NCI-H226 (cell line): ENCODE data around the gene SH3TC2.

Experiments used
- DNase-seq: peaks from one replicate; pipeline ENCODE4 v3.0.0-alpha.2; 2015

Gene SH3TC2

DNA sequence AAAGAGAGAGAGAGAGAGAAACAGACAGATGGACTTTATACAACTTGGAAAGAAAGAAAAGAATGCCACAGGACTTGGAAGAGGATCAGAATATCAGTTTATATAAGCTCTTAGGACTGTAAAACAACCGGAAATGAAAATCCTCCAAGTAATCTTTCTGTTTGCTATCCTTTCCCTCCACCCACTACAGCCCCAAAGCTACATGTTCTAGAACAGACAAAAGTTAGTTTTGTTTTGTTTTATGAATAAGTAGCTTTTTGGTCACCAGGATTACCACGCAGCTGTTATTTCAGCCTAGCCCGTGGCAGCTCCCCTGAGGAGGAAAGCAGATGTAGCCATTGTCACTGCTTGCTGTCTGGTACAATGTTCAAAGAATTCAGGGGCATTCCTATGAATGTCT is 66.6 kb downstream of the SH3TC2 start:
- DNase-seq, result no peak

DNA sequence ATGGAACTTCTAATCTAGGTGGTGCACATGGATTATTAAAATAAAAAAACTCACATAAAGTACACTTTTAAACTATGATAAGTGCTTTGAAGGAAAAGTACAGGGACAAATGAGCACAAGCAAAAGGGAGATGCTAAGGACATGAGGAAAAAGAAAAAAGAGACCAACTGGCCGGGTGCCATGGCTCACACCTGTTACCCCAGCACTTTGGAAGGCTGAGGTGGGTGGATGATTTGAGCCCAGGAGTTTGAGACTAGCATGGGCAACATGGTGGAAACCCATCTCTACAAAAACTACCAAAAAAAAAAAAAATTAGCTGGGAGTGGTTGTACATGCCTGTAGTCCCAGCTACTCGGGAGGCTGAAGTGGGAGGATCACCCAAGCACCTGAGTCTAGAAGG is 67.1 kb downstream of the SH3TC2 start:
- DNase-seq, result no peak

DNA sequence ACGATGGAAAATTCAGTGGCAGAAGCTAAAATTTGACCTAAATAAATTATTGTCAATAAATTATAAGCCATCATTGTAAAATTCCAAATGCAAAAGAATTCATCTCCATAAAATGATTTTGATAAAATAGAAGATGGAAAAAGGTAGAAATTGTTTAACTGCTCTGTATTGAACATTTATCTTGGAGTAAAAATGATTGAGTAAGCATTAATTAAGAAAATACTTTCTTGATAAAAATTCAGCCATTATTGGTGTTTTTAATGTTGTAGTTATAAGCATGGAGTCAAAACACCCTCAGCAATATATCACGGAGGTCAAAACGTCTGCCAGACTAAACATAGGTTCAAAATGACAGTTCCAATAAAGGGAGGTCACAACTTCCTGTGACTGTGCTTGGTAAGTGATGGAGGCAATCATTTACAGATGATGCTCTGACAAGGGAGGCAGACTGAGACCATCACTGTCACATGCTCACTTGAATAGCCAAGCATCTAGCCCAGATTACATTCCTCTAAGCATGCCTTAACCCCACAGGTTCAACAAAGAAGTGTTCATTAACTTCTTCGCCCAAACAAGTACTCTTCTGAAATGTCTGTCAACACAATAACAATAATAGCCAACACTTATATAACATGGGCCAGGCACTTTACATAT is 69.5 kb downstream of the SH3TC2 start:
- no peak for DNase-seq

DNA sequence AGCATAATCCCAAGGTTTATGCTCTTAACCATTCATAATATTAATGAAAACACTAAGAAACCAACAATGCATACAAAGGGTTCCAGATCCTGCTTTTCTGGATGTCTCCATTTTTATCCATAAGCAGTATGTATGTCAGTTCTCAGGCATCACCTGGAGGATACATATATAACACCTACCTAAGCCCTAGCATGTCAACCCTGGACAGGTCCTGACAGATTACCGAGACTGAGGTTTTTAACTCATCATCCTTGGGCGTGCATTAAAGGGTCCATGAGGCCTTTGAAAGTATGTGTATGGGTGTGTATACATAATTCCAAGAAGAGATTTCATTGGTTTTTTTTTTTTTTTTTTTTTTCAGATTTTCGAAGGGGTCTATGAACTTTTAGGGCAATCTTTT is 70.6 kb downstream of the SH3TC2 start:
- no peak for DNase-seq

DNA sequence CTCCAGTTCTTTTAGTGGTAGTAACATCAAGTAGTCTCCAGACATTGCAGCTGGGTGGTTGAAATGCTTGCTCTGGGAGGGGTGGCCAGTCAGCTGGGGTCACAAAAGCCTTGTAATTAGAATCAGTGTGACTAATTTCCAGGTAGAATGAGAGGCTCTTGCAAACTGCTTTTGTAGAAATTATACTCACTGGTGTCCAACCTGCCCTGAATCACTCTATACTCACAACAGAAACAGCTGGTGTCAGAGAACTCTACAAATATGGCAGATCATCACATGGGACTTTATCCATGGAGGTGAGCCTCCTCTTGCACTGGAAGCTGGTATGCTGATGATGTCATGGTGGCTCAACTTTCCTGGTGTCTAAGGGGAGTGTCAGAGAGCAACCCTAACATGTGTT is 71.3 kb downstream of the SH3TC2 start:
- DNase-seq, result no peak

DNA sequence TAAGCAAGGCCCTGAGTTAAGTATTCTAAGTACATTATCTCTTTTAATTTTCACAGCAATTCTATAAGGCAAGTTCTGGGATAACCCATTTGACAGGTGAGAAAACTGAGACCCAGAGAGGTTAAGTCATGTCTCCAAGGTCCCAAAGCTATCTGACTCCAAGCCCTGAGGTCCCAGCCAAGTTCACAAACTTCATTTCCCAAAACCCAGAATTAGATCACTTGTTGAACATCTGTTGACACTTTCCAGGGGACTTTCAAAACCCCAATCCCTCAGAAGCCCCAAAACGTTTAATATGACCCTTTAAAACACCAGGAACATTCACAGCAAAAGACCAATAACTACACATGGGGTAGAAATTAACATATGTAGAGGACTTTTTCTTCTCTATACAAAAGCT is 72.0 kb downstream of the SH3TC2 start:
- no peak for DNase-seq

DNA sequence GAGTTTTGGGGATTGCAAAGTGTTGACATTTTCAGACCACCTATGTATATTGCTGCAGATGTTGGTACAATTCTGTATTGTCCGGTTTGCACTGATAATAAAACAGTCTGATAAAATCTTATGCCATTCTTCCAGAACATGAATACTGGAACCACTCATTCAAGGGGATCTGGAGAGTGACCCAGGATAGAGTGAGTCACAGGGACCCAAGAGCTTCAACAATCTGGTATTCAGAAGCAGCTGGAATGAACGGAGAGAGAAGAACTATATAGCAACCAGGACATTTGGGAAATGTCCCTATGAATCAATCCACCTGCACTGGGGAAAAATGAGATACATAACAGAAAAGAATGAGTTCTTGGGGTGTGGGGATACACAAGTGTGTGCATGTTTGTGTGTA is 73.3 kb downstream of the SH3TC2 start:
- no peak for DNase-seq

DNA sequence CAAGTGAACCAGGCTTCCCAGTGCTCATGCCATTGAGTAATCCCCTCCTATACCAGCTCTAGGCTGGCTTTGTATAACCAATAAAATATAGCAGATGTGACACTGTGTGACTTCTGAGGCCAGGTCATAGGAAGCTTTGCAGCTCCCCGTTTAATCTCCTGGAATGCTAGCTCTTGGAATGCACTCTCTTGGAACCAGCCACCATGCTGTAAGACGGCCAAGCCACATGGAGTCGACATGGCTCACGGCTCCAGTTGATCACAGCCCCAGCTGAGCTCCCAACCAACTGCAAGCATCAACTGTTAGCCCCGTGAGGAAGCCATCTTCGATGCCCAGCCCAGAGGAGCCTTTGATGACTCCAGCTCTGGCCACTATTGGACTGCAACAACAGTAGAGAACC is 74.5 kb downstream of the SH3TC2 start:
- DNase-seq, result no peak

DNA sequence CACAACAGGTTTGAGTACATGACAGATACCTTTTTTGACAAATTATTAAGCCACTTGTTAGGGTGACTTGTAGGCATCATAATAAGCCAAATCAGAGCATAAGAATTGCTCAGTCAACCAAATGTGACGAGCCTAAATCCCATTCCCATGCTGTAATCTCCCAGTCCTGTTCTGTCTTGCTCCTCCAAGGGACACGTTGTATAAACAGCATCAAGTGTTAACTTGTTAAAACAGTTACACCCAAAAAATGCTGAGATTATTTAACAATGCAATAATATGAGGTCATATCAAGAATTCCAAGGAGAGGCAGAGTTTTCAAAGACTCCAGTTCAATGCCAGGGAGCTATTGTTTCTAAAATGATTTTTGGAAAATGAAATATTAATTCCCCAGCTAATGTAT is 76.2 kb downstream of the SH3TC2 start:
- DNase-seq, result no peak

DNA sequence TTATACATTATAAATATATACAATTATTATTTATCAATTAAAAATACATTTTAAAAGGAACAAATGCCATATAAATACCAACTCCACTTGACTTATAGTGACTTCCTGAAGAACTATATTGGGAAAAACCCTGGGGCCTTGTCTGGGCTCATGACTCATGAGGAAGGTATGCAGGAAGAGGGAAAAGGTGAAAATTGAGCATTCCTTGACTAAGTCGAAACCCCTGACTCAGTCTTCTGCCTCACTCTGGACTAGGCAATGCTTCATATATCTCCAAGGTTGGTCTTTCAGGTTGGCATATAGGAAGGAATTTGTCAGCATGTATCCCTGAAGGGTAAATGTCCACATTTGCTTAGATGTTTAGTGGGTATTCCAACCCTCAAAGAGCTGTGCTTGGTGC is 78.5 kb downstream of the SH3TC2 start:
- DNase-seq, result peak; percentile 86

DNA sequence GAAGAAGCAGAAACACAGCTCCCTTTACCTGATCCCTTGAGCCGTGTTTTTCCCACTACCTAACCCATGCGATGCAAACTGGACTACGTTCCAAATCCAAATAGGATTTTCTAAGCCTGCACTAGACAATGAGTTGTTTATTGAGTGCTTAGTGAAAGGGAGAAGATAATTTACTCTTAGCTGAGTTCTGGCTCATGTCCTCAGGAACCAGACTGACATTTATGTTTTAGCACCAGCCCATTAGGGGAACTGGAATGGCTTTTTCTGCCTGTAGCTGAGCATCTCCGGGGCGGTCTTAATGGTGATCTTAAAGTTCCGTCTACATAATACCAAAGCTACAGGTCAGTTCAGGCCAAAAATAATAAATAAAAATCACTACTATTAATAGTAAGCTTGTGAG is 81.5 kb downstream of the SH3TC2 start:
- no peak for DNase-seq

DNA sequence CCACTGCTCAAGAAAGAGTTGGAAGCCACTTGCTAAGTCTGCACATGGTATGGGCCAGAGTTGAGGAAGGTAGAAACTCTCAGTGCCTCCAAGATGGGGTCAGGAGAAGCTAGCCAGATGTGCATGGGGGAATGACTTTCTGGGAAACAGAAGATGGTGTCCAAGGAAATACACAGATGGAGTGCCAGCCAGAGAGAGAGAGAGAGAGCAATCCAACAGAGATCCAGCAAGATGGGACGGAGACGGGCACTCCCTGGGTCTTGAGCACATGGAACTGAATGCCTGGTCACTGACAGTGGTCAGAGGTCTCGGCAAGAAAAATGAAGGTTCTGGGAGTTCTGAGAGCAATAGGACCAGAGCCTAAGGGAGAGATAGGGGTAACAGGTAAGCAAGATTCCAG is 82.1 kb downstream of the SH3TC2 start:
- no peak for DNase-seq

DNA sequence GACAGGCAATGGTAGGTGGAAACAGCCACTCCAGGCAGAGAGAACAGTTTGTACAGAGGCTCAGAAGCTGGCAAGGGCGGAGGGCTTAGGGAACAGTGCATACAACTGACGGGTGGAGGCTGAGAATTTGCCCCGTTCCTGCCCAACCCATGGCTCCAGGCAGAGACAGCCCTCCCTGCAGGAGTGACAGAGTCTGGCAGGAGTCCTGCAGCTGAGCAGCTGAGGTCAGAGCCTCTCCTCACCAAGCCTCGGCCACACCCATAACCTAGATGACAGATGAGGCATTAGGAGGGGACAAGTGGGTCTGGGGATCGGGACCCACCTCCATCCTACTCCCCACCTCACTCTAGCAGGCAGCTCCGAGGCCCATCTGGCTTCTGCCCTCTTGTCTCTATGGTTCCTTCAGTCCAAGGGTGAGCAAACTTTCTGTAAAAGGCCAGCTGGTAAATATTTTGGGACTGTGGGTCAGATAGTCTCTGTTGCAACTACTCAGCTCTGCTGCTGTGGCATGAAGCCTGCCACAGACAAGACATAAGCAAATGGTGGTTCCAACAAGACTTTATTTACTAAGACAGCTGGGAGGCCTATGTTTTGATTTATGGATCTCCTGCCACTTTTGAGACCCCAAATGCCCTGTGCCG is 83.7 kb downstream of the SH3TC2 start:
- peak; percentile 64 for DNase-seq

DNA sequence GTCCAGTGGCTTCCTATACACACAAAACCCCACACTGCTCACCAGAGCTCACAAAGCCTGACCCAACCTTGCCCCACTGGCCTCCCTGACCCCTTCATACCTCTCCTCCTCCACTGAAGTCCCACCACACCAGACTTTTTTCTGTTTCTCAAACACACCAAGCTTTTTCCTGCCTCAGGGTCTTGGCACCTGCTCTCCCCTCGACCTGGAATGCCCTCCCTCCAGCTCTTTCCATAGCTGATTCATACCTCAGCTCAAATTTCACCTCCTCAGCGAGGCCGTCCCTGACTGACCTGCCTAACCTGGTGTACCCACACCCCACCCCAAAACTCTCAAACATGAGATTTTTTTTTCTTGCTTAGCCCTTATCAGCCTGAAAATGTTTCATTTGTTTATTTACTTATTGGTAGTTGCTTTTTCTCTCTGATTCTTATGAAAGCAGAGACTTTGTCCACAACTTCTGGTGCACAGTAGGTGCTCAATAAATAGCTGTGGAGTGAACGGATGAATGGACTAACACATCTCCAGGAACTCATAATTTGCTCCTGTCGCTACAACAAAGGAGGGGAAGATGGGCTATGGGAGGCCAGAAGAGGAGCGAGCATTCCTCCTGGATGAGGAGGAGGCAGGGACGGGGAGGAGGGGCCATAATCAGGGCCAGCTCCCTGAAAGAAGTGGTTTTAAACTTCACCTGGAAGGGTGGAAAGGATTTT is 84.3 kb downstream of the SH3TC2 start:
- DNase-seq, result peak; percentile 46

DNA sequence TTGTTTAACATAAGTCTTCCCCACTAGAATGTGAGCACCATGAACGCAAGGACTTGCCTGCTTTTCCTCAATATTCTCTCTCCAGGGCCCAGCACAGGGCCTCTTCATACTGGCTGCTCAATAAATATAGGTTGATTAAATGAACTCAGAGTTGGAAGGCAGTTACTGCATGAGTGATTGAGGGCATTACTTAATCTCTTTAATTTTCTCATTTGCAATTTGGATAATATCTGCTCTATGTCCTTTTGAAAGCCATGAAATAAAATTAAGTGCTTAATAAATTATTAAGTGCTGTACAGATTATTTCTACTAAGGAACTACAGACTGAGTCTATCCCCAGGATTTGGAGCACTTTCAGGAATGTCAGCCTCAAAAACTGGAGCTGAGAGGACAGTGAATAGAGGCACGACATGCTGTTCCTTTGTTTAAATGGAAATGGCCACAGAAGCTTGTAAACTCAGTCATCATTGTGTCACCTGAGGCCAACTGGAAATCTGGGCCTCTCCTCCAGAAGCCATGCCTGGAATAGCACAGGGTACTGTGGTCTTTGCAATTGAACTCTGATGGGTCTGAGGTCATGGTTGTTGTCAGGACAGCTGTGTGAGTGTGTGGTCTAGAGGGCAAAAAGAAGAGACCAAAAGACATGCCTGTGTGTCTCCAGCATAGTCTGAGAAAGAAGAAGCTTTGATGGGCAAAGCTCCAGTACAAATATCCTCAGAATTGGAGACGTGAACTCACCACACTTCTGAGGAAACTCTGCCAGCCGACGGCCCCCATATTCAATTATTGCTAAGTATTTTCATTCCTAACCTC is 86.1 kb downstream of the SH3TC2 start:
- DNase-seq, result no peak

DNA sequence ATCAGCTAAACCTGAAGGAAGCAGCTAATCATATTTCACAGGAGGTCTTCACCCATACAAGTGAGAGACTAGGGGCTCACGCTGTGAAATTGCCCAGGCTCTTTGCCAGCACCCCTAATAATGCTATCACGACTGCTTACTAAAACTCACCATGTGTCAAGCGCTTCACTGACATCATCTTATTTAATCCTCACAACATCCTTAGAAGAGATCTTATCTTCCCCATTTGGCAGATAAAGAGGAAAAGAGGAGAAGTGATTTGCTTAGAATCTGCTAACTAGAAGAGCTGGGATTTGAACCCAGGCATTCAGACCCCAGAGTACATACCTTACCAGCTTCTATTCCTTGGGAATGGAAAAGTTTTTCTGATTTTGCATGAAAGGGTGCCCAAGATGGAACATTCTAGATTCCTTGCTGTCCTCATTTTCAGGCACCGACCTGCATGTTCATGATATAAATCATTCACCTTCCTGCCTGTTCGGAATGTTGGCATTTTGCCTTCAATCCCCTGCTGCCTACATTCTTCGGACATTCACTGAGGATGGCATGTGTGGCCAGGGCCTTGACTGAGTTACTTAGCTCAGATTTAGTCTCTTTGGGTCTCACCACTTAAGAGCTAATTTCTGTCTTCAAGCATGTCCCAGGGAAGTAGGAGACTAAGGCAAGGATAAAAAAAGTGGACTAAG is 88.1 kb downstream of the SH3TC2 start:
- DNase-seq, result peak; percentile 61

DNA sequence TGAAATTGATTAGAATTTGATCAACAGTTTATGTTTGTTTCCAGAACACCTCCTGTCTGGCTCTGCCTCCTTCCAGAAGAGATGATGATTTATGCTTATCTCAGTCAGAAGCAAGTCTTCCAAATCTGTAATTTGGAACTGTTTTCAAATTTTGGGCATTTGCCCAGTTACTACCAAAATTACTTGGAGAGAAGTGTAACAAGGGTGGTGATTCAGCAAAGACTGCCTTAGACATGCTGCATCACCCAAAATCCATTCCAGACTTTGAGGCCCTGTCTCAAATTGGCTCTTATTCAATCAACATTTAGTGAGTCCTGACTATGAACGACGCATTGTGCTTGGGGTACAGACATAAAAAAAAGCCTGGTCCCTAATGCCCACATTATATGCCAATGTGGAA is 89.4 kb downstream of the SH3TC2 start:
- no peak for DNase-seq

DNA sequence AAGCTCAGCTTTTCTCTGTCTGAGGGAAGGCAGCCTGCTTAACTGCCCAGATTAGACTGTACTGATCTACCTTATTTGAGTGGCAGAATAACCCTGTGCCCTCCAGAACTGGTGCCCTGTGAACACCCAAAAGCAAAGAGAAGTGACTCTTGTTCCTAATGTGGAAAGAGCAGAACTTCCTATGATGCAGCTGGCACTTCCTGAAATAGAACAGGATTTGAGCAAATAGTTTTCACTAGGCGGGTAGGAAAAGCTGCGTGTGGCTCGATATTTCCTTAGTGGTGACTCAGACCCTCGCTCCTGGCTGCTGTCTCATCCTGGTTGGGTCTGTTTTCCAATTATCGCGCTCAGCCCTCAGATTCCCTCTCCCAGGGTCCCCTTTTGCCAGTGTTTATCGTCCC is 89.9 kb downstream of the SH3TC2 start:
- peak; percentile 77 for DNase-seq

DNA sequence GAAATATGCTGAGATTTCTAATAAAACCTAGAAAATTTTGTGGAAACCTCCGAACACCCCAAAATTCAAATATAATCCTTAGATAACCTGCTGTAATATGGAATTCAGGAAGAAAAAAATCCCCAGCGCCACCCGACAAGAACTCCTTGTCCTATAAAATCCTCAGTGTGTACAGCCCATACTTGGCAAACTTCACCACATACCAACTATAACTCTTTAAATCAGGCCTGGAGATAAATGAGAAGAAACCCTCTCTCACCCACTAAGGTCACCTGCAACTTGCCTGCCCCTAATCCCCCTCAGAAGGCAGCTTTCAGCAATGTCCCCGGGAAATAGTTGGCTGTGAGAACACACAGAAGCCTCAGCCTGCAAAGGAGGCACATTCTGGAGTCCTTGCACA is 90.5 kb downstream of the SH3TC2 start:
- DNase-seq, result no peak

DNA sequence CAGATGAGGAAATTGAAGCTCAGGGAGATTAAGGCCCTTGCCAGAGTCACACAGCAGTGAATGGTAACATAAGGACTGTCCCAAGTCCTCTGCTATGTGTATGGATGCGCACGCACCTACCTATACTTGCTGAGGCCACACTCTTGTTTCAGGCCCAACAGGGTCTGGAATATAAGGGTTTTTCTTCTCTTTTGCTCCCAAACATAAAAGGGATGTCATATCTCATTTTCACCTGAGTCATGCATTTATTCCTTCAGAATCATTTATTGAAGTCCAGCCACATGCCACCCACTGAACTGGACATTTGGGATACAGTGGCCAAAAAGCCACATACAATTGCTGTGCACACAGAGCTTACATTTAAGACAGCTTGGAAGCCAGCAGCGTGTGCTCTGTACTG is 92.0 kb downstream of the SH3TC2 start:
- no peak for DNase-seq

DNA sequence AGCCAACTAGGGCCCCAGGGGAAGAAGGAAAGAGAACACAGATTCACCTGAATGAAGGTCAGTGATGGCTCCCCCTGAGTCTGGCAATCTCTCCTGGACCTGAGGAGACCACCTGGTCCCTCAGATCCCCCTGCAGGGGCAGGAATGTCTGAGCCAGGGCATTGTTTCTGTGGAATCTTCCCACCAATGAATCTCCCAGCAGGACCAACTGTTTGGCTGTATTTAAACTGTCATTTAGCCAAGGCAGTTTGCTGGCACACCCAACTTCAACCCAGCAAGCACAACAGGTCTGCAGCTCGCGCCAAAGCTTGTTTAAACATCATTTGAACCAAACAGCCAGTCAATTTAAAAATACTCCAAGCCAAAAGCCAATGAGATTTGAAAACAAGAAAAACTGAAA is 92.6 kb downstream of the SH3TC2 start:
- DNase-seq, result no peak

DNA sequence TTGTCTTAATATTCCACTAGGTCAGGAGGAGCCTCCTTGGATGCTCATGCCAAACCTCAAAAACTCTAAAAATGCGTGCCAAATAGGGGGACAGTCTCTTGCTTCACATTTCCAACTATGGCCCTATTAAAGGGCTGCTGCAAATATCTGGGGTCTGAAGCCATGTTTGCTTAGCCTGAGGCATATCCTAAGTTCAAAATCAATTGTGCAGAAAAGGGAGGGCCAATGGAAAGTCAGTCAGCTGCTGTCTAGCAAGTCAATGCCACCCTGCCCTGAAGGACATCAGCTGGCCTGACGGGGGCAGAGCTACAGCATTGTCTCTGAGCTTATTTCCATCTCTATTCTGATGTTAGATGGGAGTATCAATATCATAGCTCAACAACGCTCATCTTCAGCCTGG is 93.6 kb downstream of the SH3TC2 start:
- no peak for DNase-seq

DNA sequence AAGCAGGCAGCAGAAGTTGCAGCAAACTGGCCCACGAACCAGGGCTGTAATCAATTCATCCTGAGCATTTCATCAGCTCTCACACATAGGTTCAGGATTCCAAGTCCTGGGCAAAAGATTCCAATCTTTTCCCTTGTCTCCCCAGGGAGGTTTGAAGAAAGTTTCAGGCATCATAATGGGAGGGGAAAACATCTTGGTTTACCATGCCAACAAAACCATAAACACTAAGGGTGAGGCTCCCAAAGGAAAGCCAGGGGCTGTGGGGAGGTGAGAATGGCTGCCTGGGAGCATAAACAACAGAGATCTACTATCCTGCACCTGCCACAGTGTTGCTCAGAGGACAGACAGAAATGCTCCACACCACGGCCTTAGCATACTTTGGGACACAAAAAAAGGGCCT is 94.6 kb downstream of the SH3TC2 start:
- no peak for DNase-seq
